ENCODE measurements around the gene SLC25A21.

DNA sequence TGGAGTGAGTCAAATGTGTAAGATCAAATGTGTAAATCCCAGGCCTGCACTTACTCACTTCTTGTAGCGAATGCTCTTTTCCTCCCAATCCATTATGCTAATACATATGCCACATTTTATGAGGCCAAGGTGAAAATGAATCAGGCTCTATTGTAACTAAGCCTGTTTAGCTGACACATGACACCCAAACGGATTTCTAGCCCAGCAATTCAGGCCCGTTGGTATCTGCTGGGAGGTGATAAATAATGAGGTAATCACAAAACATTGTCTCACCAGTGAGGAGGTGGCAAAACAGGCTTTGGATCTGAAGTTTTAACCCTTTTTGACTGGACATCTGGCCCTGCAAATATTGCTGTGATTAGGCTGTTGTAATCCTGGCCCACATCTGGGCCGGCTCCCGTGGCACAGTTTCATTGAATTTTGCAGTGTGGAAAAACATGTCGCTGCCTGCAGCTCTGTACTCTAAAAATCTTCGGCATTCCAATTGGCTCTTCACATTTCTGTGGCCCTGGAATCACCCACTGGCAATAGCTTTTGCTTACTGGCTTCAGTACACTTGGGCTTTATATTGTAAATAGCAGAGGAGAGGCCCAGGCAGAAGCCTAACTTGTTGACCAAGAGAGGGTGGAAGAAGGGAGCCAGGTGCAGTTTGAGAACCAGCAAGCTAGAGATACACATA is 404.7 kb downstream of the SLC25A21 start:
- TF ChIP-seq, protein P1, sequence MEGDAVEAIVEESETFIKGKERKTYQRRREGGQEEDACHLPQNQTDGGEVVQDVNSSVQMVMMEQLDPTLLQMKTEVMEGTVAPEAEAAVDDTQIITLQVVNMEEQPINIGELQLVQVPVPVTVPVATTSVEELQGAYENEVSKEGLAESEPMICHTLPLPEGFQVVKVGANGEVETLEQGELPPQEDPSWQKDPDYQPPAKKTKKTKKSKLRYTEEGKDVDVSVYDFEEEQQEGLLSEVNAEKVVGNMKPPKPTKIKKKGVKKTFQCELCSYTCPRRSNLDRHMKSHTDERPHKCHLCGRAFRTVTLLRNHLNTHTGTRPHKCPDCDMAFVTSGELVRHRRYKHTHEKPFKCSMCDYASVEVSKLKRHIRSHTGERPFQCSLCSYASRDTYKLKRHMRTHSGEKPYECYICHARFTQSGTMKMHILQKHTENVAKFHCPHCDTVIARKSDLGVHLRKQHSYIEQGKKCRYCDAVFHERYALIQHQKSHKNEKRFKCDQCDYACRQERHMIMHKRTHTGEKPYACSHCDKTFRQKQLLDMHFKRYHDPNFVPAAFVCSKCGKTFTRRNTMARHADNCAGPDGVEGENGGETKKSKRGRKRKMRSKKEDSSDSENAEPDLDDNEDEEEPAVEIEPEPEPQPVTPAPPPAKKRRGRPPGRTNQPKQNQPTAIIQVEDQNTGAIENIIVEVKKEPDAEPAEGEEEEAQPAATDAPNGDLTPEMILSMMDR (IDR thresholded peaks at IDR 0.05 in 2 of 3, conservative IDR thresholded peaks at IDR 0.05 in 1 of 3; ENCODE audit: control insufficient read depth in 2 of 3, extremely low read depth in 1 of 3, insufficient read depth in 1 of 3, low read depth in 3 of 3, low read length in 3 of 3) = no peak
- TF ChIP-seq, protein P2, sequence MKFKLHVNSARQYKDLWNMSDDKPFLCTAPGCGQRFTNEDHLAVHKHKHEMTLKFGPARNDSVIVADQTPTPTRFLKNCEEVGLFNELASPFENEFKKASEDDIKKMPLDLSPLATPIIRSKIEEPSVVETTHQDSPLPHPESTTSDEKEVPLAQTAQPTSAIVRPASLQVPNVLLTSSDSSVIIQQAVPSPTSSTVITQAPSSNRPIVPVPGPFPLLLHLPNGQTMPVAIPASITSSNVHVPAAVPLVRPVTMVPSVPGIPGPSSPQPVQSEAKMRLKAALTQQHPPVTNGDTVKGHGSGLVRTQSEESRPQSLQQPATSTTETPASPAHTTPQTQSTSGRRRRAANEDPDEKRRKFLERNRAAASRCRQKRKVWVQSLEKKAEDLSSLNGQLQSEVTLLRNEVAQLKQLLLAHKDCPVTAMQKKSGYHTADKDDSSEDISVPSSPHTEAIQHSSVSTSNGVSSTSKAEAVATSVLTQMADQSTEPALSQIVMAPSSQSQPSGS (IDR thresholded peaks at IDR 0.05; ENCODE audit: low read length) = no peak
- no peak for TF ChIP-seq SUZ12 (IDR thresholded peaks at IDR 0.05; ENCODE audit: unreplicated experiment)
- TF ChIP-seq RFX5 (IDR thresholded peaks at IDR 0.05; ENCODE audit: low read depth, low read length) = no peak
- TF ChIP-seq YY1 (IDR thresholded peaks at IDR 0.05; ENCODE audit: low read depth, low read length) = no peak
- no peak for TF ChIP-seq NFYB (IDR thresholded peaks at IDR 0.05; ENCODE audit: insufficient read depth, low read depth, low read length)
- no peak for TF ChIP-seq BCLAF1 (IDR thresholded peaks at IDR 0.05)

All from GM12878 (cell line).